ENCODE results near the gene DCP2.

DCP2 gene

DNA sequence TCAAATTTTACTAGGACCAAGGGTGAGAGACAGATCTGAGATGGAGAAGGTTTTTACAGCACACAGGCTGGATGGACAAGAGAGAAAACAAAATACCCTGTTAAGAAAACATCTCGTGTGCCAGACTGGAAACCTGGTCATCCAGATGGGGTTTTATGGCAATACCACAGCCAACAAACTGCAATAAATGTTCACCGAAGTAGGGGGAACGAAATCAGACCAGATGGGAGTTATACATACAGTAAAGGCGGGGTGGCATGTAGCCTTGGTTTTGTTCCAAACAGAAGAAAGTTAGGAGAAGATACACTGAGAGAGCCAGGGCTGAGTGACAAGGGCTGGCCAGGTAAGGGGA, 63.3 kb downstream of the DCP2 start:
- in situ Hi-C loops (cut with HindIII; ENCODE audit: low pct_ligation_motif_present, low sequenced_read_pairs), result no loop called here
- no peak overlapping the region for H3K4me3 ChIP-seq (ENCODE audit: low read depth, low read length)
- DNase-seq, result no peak
- no peaks in the 10 kb centered on the region for H3K36me3 ChIP-seq (replicated peaks)
- H3K27me3 ChIP-seq (replicated peaks), result no peaks in the 10 kb centered on the region
- TF ChIP-seq, protein P1, sequence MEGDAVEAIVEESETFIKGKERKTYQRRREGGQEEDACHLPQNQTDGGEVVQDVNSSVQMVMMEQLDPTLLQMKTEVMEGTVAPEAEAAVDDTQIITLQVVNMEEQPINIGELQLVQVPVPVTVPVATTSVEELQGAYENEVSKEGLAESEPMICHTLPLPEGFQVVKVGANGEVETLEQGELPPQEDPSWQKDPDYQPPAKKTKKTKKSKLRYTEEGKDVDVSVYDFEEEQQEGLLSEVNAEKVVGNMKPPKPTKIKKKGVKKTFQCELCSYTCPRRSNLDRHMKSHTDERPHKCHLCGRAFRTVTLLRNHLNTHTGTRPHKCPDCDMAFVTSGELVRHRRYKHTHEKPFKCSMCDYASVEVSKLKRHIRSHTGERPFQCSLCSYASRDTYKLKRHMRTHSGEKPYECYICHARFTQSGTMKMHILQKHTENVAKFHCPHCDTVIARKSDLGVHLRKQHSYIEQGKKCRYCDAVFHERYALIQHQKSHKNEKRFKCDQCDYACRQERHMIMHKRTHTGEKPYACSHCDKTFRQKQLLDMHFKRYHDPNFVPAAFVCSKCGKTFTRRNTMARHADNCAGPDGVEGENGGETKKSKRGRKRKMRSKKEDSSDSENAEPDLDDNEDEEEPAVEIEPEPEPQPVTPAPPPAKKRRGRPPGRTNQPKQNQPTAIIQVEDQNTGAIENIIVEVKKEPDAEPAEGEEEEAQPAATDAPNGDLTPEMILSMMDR (IDR thresholded peaks at IDR 0.05; ENCODE audit: low read depth, low read length, missing control alignments), result no peak
- H3K27ac ChIP-seq, result no peak overlapping the region

DNA sequence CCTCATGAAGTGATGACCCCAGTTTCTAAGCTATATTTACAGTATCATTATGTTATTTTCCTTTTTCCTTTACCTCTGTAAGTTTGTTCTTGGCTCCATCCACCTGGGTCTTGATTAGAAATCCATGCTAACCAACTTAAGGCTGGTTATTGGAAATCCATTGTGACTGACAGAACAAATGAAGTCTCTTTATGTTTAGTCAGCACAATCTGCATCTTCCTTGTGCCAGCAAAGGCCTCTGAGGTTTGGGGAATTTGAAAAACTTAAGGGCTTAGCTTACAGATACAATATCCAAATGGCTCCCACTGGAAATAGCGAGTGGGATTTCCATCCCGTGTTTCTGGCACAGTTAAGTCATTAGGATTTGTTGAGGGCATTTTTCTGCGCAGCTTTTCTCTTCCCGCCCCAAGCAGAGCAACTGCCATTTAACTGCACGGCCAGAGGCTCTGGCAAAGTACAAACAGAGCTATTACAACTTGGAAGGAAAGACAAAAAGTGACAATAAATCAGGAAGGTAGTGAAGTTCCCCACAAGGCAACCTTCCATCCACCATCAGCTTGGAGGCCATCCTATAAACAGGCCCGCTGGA, 64.2 kb downstream of the DCP2 start:
- H3K27me3 ChIP-seq (replicated peaks), result no peaks in the 10 kb centered on the region
- in situ Hi-C loops (cut with HindIII; ENCODE audit: low pct_ligation_motif_present, low sequenced_read_pairs), result no loop called here
- TF ChIP-seq, protein P1 (IDR thresholded peaks at IDR 0.05; ENCODE audit: low read depth, low read length, missing control alignments), result no peak
- no peak overlapping the region for H3K4me3 ChIP-seq (ENCODE audit: low read depth, low read length)
- H3K36me3 ChIP-seq (replicated peaks), result no peaks in the 10 kb centered on the region
- no peak overlapping the region for H3K27ac ChIP-seq
- no peak for DNase-seq

DNA sequence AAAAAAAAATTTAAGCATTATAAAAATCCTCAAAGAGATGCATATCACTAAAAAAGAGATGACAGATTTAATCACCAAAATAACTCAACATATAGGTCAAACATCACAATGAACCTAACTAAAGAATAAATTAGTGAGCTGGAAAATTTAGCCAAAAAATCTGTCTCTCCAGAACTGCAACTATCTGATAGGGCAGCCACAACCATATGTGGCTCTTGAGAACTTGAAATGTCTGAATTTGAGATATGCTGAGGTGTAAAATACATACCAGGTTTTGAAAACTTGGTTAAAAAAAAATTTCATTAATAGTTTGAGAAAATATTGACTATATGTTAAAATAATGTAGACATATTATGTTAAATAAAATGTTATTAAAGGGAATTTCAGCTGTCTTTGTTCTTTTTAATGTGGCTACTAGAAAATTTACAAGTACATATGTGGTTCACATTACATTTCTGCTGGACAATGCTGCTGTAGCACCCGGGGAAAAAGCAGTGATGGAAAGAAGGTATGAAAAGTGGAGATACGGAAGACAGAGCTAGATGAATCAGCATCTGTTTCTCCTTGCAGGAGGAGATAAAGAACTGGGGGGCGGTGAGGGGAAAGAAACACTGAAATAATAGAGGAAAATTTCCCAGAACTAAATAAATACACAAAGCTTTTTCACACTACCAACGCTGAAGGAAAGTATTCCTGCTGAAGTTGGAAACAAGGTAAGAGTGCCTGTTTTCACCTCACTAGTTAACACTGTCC, 66.1 kb downstream of the DCP2 start:
- Histone ChIP-seq H3K27ac (no peak overlapping the region), H3K36me3 (replicated peaks) (no peaks in the 10 kb centered on the region), H3K27me3 (replicated peaks) (no peaks in the 10 kb centered on the region), H3K4me3 (ENCODE audit: low read depth, low read length) (no peak overlapping the region)
- DNase-seq, result no peak
- in situ Hi-C loops (cut with HindIII; ENCODE audit: low pct_ligation_motif_present, low sequenced_read_pairs), result no loop called here
- TF ChIP-seq, protein P1 (IDR thresholded peaks at IDR 0.05; ENCODE audit: low read depth, low read length, missing control alignments), result no peak

DNA sequence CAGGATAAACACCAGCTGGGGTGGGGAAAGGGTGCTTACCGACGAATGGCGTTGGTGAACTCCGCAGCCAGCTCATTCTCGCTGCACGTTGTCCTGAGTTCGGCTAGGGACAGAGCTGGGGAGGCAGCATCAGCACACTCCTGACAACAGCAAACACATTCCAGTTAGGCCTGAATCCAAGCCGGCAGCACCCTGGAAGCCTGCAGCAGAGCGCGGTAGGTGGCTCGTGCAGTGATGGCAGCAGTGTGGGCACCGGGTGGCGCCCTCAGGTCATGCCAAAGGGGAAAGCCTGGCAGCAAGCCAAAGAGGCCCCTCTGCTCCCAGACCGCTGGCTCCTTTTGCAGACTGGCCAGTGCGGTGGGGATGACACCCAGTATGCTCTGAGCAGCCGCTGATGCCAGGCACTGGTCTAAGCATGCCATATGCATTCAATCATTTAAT, 66.9 kb downstream of the DCP2 start:
- in situ Hi-C loops (cut with HindIII; ENCODE audit: low pct_ligation_motif_present, low sequenced_read_pairs), result no loop called here
- Histone ChIP-seq H3K36me3 (replicated peaks) (no peaks in the 10 kb centered on the region), H3K4me3 (ENCODE audit: low read depth, low read length) (no peak overlapping the region), H3K27ac (no peak overlapping the region), H3K27me3 (replicated peaks) (no peaks in the 10 kb centered on the region)
- TF ChIP-seq, protein P1 (IDR thresholded peaks at IDR 0.05; ENCODE audit: low read depth, low read length, missing control alignments), result no peak
- no peak for DNase-seq

DNA sequence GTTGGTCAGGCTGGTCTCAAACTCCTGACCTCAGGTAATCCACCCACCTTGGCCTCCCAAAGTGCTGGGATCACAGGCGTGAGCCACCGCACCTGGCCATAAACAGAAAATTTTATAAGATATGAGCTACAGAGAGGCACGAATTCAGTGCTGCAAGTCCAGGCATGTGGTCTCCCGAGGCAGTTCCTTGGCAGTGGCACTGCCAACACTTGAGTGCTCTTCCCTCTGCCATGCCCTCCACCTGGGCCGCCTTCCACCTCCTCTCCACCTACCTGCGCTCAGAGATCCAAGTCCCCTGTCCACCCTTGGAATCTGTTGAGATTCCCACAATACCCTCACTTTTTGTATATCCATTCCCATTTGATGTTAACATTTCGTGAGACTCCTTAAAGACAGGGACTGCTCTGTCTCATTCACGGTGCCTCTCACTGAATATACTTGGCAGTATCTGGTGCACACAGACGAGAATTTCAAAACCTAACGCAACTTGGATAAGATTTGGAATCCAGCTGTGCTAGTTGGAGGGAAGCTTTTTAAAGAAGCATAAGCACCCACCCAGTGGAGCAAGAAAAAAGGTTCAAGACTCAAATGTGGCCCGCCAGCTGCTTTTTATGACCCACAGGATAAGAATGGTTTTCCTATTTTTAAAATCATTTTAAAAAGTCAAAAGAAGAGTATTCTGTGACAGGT, 68.3 kb downstream of the DCP2 start:
- Histone ChIP-seq H3K27me3 (replicated peaks) (no peaks in the 10 kb centered on the region), H3K4me3 (ENCODE audit: low read depth, low read length) (no peak overlapping the region), H3K36me3 (replicated peaks) (no peaks in the 10 kb centered on the region), H3K27ac (no peak overlapping the region)
- TF ChIP-seq, protein P1 (IDR thresholded peaks at IDR 0.05; ENCODE audit: low read depth, low read length, missing control alignments), result no peak
- DNase-seq, result no peak
- in situ Hi-C loops (cut with HindIII; ENCODE audit: low pct_ligation_motif_present, low sequenced_read_pairs), result no loop called here
